ENCODE measurements around the gene SLC39A5.
"Not testable (repeated sequence)": the region's sequence is repeated elsewhere in the genome, so short reads cannot be mapped to it uniquely, and the experiment has no call there.

Gene SLC39A5

GRCh38 chr12:56282579-56282978 is 52.7 kb downstream of the SLC39A5 start:
- DNase-seq, result no peak

DNA sequence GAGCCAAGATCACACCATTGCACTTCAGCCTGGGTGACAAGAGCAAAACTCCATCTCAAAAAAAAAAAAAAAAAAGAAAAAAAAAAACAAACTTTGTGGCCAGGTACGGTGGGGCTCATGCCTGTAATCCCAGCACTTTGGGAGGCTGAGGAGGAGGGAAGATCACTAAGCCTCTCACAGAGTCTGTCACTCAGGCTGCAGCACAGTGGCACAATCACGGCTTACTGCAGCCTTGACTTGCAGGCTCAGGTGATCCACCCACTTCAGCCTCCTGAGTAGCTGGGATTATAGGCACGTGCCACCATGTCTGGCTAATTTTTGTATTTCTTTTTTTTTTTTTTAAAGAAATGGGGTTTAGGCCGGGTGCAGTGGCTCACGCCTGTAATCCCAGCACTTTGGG is 54.4 kb downstream of the SLC39A5 start:
- DNase-seq, result not testable (repeated sequence)

DNA sequence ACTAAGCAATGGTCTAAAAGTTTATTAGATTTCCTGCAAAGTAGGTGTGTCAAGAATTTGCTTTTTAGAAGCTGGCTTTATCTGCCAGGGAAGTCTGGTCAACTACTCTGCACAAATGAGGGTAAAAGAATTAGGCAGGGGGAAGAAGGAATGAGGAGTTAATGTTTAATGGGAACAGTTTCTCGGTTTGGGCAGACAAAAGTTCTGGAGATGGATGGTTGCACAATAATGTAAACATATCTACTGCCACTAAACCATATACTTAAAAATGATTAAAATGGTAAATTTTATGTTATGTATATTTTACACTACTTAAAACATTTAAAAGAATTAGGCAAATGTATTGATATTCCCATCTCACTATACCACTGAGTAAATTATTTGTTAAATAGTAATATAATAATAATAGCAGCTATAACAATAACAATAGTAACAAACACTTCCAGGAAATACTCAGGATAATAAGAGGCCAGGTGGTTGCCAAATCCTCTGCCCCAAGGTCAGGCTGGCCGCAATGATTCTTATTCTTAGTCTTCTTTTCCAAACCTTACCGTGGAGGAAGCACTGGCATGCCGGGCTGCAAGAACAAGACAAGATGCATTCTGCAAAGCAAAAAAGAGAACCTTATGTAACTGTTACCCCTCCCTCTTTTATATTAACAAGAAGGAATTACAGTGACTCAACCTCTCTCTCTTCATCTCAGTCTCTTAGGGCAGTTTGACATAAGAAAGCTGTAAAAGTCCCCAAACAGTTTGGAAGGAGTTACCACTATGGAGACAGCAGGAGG is 56.4 kb downstream of the SLC39A5 start:
- DNase-seq, result no peak
